NCI-H82 (cell line): Measurements from ENCODE around the gene SRCAP.

Experiments used
- DNase-seq: peaks from one replicate; lab custom pipeline; 2025; lab: John Stamatoyannopoulos, UW

SRCAP gene

DNA sequence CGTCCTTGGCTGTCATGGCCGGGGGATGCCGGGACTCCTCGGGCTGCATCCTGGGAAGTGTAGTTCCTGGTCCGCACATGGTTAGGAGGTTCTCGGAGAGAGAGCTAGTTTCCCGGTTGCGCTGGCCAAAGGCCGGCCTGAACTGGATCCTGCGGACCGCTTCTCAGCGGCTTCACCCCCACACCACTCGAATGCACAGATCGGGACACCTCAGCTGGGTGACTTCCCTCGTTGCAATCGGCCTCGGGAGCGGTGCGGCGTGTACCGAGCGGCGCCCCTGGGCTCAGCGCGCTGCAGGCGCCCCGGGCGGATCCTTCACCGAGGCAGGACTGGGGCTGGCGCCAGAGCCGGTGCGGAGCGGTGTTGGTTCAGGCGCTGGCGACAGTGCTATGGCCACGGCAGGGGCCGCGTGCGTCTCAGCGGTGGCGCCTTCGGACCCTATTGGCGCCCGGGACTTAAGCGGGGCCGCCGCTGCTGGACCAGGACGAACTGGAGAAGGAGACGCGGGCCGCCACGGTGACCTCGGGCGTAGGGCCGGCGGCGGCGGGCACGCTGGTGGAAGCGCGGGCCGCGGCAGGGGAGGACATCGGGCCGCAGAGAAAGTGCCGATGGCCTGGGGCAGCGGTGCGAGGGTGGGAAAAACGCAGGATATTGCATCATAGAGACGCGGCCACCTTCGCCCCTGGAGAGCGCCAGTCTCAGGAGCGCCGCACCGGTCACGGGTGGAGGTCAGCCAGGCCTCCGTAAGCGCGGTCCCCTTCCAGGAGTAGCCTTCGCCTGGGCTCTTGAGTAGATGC is 76.6 kb downstream of the SRCAP start:
- DNase-seq = peak; percentile 91

GRCh38 chr16:30777591-30778297 is 78.8 kb downstream of the SRCAP start:
- DNase-seq = no peak

- DNase-seq = peak; percentile 18
Measured at GRCh38 chr16:30778549-30779244, 79.7 kb downstream of the SRCAP start.

DNA sequence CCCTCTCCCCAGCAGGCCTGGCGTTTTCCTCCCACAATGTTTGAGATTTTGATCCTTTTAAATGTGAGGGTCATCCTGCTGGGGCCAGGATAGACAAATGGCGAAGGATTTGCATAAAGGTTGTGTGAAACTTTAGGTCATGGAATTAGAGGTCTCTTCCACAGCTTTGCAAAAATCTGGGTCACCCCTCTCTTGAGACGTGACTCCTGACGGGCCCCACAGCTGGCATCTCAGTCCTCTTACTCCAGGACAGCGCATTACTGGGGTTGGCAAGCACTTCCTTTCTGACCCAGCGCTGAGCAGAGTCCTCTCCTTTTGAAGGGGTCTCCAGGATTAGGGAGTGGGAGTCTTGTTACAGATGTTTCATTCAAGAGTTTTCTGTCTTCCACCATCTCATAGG is 80.6 kb downstream of the SRCAP start:
- no peak for DNase-seq

DNA sequence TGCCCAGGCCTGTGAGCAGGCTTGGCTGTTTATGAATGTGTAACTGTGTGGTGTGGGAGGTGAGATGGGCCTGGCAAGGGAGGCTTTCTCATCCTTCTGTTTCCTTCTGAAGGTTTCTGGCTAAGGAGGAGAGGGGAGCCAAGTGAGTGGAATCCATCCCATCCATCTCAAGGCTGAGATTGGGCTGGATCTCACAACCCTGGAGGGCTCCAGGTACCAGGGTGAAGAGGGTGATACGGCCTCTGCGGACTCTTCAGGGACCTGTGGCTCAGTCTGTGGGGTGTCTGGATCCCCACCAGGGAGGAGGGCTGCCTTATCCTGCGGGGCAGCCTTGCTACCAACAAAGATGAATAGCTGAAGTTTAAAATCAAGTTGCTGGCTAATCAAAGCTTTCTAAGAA is 81.0 kb downstream of the SRCAP start:
- DNase-seq = no peak

DNA sequence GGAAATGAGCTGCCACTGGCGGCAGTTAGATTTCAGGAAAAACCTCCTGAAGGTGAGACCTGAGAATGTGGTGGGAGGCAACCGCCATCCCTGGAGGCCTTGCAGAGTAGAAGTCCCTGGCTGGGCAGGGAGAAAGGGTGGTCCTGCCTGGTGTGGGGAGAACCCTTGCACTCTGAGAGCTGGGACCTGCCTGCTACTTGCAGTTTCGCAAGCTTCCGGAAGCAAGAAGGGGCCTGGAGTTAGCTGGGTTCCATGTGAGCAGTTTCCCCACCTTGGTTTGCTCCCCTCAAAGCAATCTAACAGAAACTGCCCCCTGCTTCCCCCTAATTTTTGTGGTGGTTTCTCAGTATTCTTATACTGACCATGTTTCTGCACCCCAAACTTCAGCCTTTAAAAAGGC is 81.6 kb downstream of the SRCAP start:
- DNase-seq = no peak

- DNase-seq = no peak
Measured at GRCh38 chr16:30782486-30783279, 83.7 kb downstream of the SRCAP start.

DNA sequence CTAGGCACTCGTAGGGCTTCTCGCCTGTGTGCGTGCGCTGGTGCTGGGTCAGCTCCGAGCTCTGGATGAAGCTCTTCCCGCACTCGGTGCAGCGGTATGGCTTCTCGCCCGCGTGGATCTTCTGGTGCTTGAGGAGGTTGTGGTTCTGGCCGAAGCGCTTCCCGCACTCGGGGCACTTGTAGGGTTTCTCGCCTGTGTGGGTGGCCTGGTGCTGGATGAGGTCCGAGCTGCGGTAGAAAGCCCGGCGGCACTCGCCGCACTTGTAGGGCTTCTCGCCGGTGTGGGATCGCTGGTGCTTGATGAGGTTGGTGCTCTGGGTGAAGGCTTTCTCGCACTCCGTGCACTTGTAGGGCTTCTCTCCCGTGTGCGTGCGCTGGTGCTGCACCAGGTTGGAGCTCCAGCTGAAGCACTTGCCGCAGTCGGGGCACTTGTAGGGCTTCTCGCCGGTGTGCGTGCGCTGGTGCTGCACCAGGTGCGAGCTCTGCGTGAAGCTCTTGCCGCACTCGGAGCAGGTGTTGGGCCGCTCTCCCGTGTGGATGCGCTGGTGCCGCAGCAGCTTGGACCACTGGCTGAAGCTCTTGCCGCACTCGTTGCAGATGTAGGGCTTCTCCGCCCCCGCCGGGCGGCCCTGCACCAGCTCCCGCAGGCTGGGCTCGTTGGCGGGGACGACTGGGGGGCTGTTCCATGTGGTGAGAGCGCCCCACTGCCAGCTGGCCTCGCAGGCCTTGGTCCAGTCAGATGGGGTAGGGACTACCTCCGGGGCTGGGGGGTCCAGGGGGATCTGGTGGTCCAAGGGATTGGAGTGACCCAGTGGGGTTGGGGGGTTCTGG is 84.5 kb downstream of the SRCAP start:
- DNase-seq = no peak

- DNase-seq = no peak
Measured at GRCh38 chr16:30784215-30784614, 85.2 kb downstream of the SRCAP start.

DNA sequence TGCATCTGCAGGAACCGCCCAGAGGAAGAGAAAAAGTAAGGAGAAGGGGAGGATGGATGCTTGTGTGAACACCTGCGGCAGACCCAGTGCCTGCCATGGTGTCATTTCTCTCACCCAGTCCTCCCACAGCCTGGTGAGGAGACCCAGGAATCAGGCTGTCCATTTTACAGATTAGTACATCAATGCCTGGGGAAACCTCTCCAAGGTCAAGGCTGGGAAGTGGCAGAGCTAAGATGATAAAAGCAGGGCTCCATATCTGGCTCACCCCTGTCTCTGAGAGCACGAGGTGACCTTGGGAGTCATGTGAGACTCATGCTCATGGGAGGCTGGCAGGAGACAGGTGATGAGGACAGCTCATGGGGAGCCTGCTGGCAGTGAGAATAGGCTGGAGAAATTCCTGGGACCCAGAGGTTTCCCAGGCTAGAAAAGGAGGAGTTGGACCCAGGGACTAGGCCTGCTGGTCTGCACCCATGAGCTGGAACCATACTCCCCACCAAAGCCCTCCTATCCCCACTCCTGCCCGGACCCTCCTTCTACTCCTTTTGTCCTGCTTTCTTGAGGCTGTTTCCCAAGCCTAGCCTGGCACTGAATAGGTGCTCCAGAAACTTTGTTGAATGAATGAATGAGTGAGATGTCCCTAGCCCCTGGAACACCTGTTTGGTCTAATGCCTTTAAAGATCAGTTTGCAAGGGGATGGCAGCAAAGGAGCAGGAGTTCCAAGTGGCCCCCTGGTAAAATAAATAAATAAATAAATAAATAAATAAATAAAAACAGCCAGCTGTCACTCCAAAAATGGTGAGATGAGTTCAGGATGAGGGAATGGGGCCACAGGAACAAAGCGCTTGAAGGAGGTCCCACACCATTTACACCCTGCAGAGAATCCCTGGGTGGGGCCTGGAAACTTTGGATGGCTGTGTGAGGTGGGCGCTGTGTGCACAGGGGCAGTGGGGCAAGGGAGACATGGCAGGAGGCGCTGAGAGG is 86.4 kb downstream of the SRCAP start:
- no peak for DNase-seq

GRCh38 chr16:30786115-30786935 is 87.4 kb downstream of the SRCAP start:
- peak; percentile 62 for DNase-seq

DNA sequence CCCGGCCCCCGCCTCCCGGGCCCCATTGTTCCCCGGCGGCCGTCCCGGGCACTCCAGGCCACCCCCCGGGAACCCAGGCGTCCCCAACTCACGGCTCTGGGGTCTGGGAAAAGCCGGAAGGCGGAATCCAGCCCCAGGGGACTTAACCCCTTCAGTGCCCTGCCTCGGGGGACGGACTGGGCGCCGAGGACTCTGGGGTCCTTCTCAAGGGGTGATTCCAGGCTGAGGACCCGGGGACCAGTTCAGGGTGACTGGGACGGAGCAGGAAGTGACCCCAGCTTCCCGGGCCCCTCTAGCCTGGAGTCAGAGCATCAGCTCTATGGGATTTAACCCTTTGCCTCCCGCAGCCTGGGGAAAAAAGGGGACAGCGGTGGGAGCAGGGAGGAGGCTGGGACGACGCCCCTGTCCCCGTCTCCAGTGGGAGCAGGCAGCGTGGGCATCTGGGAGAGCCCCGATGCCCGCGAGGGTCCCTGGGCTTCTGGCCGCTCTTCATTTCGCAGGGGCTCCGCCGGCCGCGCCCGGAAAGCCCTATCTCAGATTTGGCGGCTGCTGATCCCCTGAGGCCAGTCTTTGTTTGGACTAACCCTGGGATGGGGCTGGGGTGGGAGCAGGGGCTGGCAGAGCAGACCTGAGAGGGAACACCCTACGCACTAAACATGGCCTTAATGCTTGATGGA is 88.1 kb downstream of the SRCAP start, which contains the start of gene ZNF629:
ZNF629 (minus strand) TSS at position 270 of the 677 bp plus-strand sequence. CDS start 2,723 bp downstream, outside the sequence.
- peak; percentile 83 for DNase-seq

DNA sequence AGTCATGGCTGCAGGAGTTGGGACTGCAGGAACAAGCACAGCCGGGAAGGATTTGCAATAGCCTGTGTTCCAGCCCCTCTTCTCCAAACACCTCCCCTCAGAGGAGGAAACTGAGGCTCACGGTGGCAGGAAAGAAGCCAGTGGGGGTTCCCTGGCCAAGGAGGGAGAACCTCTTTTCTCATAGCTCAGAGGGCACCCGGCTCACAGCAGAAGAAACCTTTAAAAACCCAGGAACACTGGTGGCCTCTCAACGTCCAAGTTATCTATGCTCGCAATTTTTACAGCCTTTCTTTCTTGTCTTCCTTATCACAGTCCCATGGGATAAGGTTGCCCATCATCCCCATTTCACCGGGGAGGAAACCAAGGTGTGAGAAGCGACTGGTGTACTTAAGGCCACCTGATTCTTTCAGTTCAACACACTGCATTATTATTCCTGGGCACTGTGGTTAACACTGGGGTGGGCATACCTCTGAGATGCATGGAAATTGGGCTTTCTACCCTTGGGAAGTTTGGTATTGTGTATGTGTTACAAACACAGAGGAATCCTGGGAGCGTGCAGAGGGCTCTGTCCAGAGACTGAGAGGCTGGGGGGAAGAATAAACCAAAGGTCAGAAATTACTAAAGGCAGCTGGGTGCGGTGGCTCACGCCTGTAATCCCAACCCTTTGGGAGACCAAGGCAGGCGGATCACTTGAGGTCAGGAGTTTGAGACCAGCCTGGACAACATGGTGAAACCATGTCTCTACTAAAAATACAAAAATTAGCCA is 88.8 kb downstream of the SRCAP start:
- DNase-seq = no peak
